ENCODE measurements around the gene GATC. TPM values are rescaled to one million over a fixed set of nuclear protein-coding genes. Genes with fewer than 3 reads are reported as not detected.

Gene GATC
- total and polyA plus RNA-seq, 2 donors (not counting 3 experiments of a cell fraction or from before 2014, with no cell fraction given): 13.0 to 28.8 TPM

GRCh38 chr12:120408771-120409170 lies 37.5 kb upstream of the GATC start:
- ChIA-PET POLR2A (no interaction called here), CTCF (interaction anchor here (1.5 kb wide), 1 partner anchor 41 kb away, joined by 3 read pairs; no protein-coding TSS in a partner anchor)
- H3K27ac ChIP-seq (ENCODE audit: insufficient read depth, low read depth, low read length): no peak overlapping the region
- FAIRE-seq (no peak), DNase-seq (ENCODE audit: low read depth, low spot score) (no peak)
- H3K27me3 ChIP-seq (ENCODE audit: control insufficient read depth in 2 of 2, insufficient read depth in 2 of 2, low read length in 2 of 2): no peaks in the 10 kb centered on the region
- no peaks in the 10 kb centered on the region for H3K79me2 ChIP-seq (ENCODE audit: control insufficient read depth, insufficient read depth, low read length)
- no peaks in the 10 kb centered on the region for H4K20me1 ChIP-seq (replicated peaks; ENCODE audit: control insufficient read depth, extremely low read depth, insufficient read depth, low read length)
- no peaks in the 10 kb centered on the region for H3K9me1 ChIP-seq (replicated peaks; ENCODE audit: control insufficient read depth, extremely low read depth, insufficient read depth, low read length)
- TF ChIP-seq POLR2AphosphoS5 (IDR thresholded peaks at IDR 0.05; ENCODE audit: insufficient read depth, low read depth, low read length) (no peak), MAX (IDR thresholded peaks at IDR 0.05; ENCODE audit: insufficient read depth, insufficient read length) (no peak), POLR2A (IDR thresholded peaks at IDR 0.05; ENCODE audit: low read depth, low read length) (no peak), JUN (IDR thresholded peaks at IDR 0.05; ENCODE audit: borderline replicate concordance, insufficient read depth, insufficient read length, low read depth) (no peak), CTCF (IDR thresholded peaks at IDR 0.05; ENCODE audit: extremely low read depth in 1 of 2, insufficient read depth in 1 of 2, low read depth in 1 of 2, low read length in 2 of 2) (no peak), MYC (IDR thresholded peaks at IDR 0.05; ENCODE audit: low read depth, low read length) (no peak), FOS (IDR thresholded peaks at IDR 0.05; ENCODE audit: borderline replicate concordance, insufficient read depth, low read length) (no peak), EZH2 (IDR thresholded peaks at IDR 0.05; ENCODE audit: borderline replicate concordance, low read depth, low read length, severe bottlenecking) (no peak), GATA2 (IDR thresholded peaks at IDR 0.05; ENCODE audit: insufficient read depth, insufficient read length, low read depth, low read length) (no peak)
- intact Hi-C loops (cut with micrococcal nuclease) (no loop called here), dilution Hi-C loops (cut with MboI; ENCODE audit: extremely low pct_ligation_motif_present, low sequenced_read_pairs) (no loop called here)
- H2AFZ ChIP-seq (ENCODE audit: low read depth, low read length): no peak overlapping the region
- no peaks in the 10 kb centered on the region for H3K36me3 ChIP-seq (ENCODE audit: control insufficient read depth in 2 of 2, extremely low read depth in 1 of 2, insufficient read depth in 2 of 2, low read length in 2 of 2)
- no peak overlapping the region for H3K4me3 ChIP-seq (replicated peaks in 1 of 3; ENCODE audit: insufficient read depth in 1 of 3, low read depth in 1 of 3, low read length in 3 of 3)
- H3K4me2 ChIP-seq (ENCODE audit: insufficient read depth, low read length): no peak overlapping the region
- no peak overlapping the region for H3K9ac ChIP-seq (replicated peaks; ENCODE audit: extremely low read depth, insufficient read depth, low read length)
- no peaks in the 10 kb centered on the region for H3K9me3 ChIP-seq (replicated peaks; ENCODE audit: control insufficient read depth, insufficient read depth, low read length)
- H3K4me1 ChIP-seq (ENCODE audit: control insufficient read depth, extremely low read depth, insufficient read depth, low read length): no peaks in the 10 kb centered on the region
- BruUV-seq (replicated peaks): no TSS peak

Measured in endothelial cell of umbilical vein (primary cell).